SK-N-SH (cell line): Measurements from ENCODE around the gene PCDHGA1. TPM values are rescaled to one million over a fixed set of nuclear protein-coding genes. Genes with fewer than 3 reads are reported as not detected.

Source experiments
- CTCF ChIA-PET: fragments of 300-600, 350-600 bp; formaldehyde crosslinking; extraction: SDS; loops from one replicate; lab custom pipeline; 2021; lab: Yijun Ruan, JAX
- POLR2A ChIA-PET: fragments of 350-600 bp; sonication (Branson Sonifier 250); formaldehyde crosslinking; extraction: SDS; loops from one replicate; lab custom pipeline; 2020; ENCODE audit warnings: antibody characterized with exemption, inconsistent platforms; lab: Yijun Ruan, JAX
- DNase-seq: peaks from one replicate; pipeline ENCODE4 v3.0.0; 2012
- H2AFZ ChIP-seq: fragments of 200-600 bp; sonication (generic); 2 replicates; pipeline ENCODE4 v1.8.1; 2016; ENCODE audit warnings: antibody characterized with exemption, mild to moderate bottlenecking, low read depth
- H3F3A ChIP-seq: fragments of 200-600 bp; sonication (generic); replicated peaks from 2 replicates; pipeline ENCODE3; 2016; ENCODE audit warnings: antibody characterized with exemption, mild to moderate bottlenecking; ENCODE audit not compliant: insufficient read depth
- H3K27ac ChIP-seq, 2 experiments: fragments of 200-500 bp in 1 of 2; fragments of 200-600 bp in 1 of 2; sonication (Bioruptor generic) in 1 of 2; sonication (generic), shearing (Covaris generic) in 1 of 2; 2 replicates each; pipeline versions ENCODE4 v1.5.1 to v1.6.1; 2014 to 2016; ENCODE audit warnings: low read depth in 2 of 2, inconsistent platforms in 1 of 2, low read length in 1 of 2, mild to moderate bottlenecking in 1 of 2, mixed read lengths in 1 of 2
- H3K27me3 ChIP-seq: fragments of 200-600 bp; sonication (generic), shearing (Covaris generic); 2 replicates; pipeline ENCODE4 v1.6.1; 2016; ENCODE audit warnings: mixed run types; ENCODE audit not compliant: insufficient read depth
- H3K36me3 ChIP-seq, 2 experiments: fragments of 200-500 bp in 1 of 2; fragments of 200-600 bp in 1 of 2; sonication (Bioruptor generic) in 1 of 2; sonication (generic) in 1 of 2; replicated peaks in 1 of 2; 2 replicates each; pipeline versions ENCODE3 to v1.5.1; 2014 to 2016; ENCODE audit warnings: low read length in 1 of 2, mild to moderate bottlenecking in 1 of 2; ENCODE audit not compliant: insufficient read depth in 2 of 2, control insufficient read depth in 1 of 2
- H3K4me1 ChIP-seq, 2 experiments: fragments of 200-500 bp in 1 of 2; fragments of 200-600 bp in 1 of 2; sonication (Bioruptor generic) in 1 of 2; sonication (generic), shearing (Covaris generic) in 1 of 2; 2 replicates each; pipeline versions ENCODE4 v1.5.1 to v1.6.1; 2014 to 2016; ENCODE audit warnings: low read depth in 1 of 2, low read length in 1 of 2, mixed run types in 1 of 2; ENCODE audit not compliant: insufficient read depth in 2 of 2, control insufficient read depth in 1 of 2
- H3K4me2 ChIP-seq: fragments of 200-600 bp; sonication (generic), shearing (Covaris generic); 2 replicates; pipeline ENCODE4 v1.6.1; 2017; ENCODE audit warnings: mixed run types
- H3K4me3 ChIP-seq, 2 experiments: fragments of 200-500 bp in 1 of 2; fragments of 200-600 bp in 1 of 2; sonication (Bioruptor generic) in 1 of 2; sonication (generic), shearing (Covaris generic) in 1 of 2; 2 replicates each; pipeline versions ENCODE4 v1.5.1 to v1.8.1; 2014 to 2016; ENCODE audit warnings: low read depth in 2 of 2, inconsistent platforms in 1 of 2, low read length in 1 of 2, mild to moderate bottlenecking in 1 of 2, mixed read lengths in 1 of 2, moderate library complexity in 1 of 2
- H3K79me2 ChIP-seq: fragments of 200-600 bp; sonication (generic); 2 replicates; pipeline ENCODE4 v1.8.1; 2017; ENCODE audit warnings: mild to moderate bottlenecking; ENCODE audit not compliant: insufficient read depth
- H3K9ac ChIP-seq: fragments of 200-600 bp; sonication (generic); 2 replicates; pipeline ENCODE4 v1.6.1; 2017; ENCODE audit warnings: mixed run types
- H3K9me2 ChIP-seq: fragments of 200-600 bp; sonication (generic); 2 replicates; pipeline ENCODE4 v1.6.1; 2017; ENCODE audit warnings: mixed run types
- H3K9me3 ChIP-seq: fragments of 200-600 bp; sonication (generic); 2 replicates; pipeline ENCODE4 v1.6.1; 2017; ENCODE audit warnings: mixed run types, mild to moderate bottlenecking, moderate library complexity
- H4K20me1 ChIP-seq: fragments of 200-600 bp; sonication (generic); 2 replicates; pipeline ENCODE4 v1.6.1; 2017; ENCODE audit warnings: mild to moderate bottlenecking, mixed run types; ENCODE audit not compliant: insufficient read depth
- CTCF ChIP-seq: fragments of 200-600 bp; sonication (generic); IDR thresholded peaks from 2 replicates; pipeline ENCODE4 v1.6.1; 2017; ENCODE audit warnings: antibody characterized with exemption, mild to moderate bottlenecking, moderate library complexity
- ELF1 ChIP-seq: IDR thresholded peaks from 2 replicates; pipeline ENCODE4 v1.4.0; 2012
- EZH2phosphoT487 ChIP-seq: fragments of 200-600 bp; sonication (generic); IDR thresholded peaks from 2 replicates; pipeline ENCODE4 v1.6.1; 2017; ENCODE audit warnings: low read depth, mixed run types, mild to moderate bottlenecking, antibody characterized with exemption, moderate library complexity, borderline replicate concordance
- IRF3 ChIP-seq: fragments of 150-350 bp; IDR thresholded peaks from 2 replicates; pipeline ENCODE4 v1.6.1; 2016; ENCODE audit warnings: mild to moderate bottlenecking, low read depth, low read length
- MEF2A ChIP-seq: IDR thresholded peaks from 2 replicates; pipeline ENCODE4 v1.4.0; 2012; ENCODE audit warnings: low read depth, borderline replicate concordance
- MXI1 ChIP-seq: IDR thresholded peaks from 2 replicates; pipeline ENCODE4 v1.6.1; 2012; ENCODE audit warnings: mild to moderate bottlenecking, low read depth, low read length, improper control_type of control experiment
- NFIC ChIP-seq: IDR thresholded peaks from 2 replicates; pipeline ENCODE4 v1.4.0; 2012; ENCODE audit warnings: borderline replicate concordance
- POLR2AphosphoS5 ChIP-seq: IDR thresholded peaks from 2 replicates; pipeline ENCODE4 v1.6.1; 2012; ENCODE audit warnings: low read depth, low read length
- RAD21 ChIP-seq: IDR thresholded peaks from 2 replicates; pipeline ENCODE4 v1.6.1; 2012; ENCODE audit warnings: mild to moderate bottlenecking, low read length
- RCOR1 ChIP-seq: fragments of 150-350 bp; IDR thresholded peaks from 2 replicates; pipeline ENCODE4 v1.6.1; 2017; ENCODE audit warnings: antibody characterized with exemption, low read length
- RFX5 ChIP-seq: IDR thresholded peaks from 2 replicates; pipeline ENCODE4 v1.6.1; 2012; ENCODE audit warnings: mild to moderate bottlenecking, improper control_type of control experiment, low read length
- RXRA ChIP-seq: IDR thresholded peaks from 2 replicates; pipeline ENCODE4 v1.4.0; 2012; ENCODE audit warnings: low read depth, mild to moderate bottlenecking, borderline replicate concordance
- SIN3A ChIP-seq: IDR thresholded peaks from 2 replicates; pipeline ENCODE4 v1.6.1; 2012; ENCODE audit warnings: low read depth, mild to moderate bottlenecking, low read length, moderate library complexity, borderline replicate concordance
- TAF1 ChIP-seq: IDR thresholded peaks from 2 replicates; pipeline ENCODE4 v1.6.1; 2012; ENCODE audit warnings: low read depth, mild to moderate bottlenecking, low read length, moderate library complexity, borderline replicate concordance
- TCF12 ChIP-seq: IDR thresholded peaks from 2 replicates; pipeline ENCODE4 v1.4.0; 2012
- TEAD4 ChIP-seq: IDR thresholded peaks from 2 replicates; pipeline ENCODE4 v1.4.0; 2012; ENCODE audit warnings: mild to moderate bottlenecking, borderline replicate concordance; ENCODE audit not compliant: insufficient read depth
- YY1 ChIP-seq: IDR thresholded peaks from 2 replicates; pipeline ENCODE4 v1.4.0; 2012; ENCODE audit warnings: low read depth, mild to moderate bottlenecking
- WGBS: methylation state at CpG from one replicate; pipeline ENCODE4 v1.1.6; 2017; ENCODE audit warnings: low lambda C conversion rate; 5-methylcytosine and 5-hydroxymethylcytosine counted together
- polyA plus RNA-seq, 3 experiments: library from polyadenylated mRNA; depleted of rRNA; stranded (reverse); fragments of >200 nt; gene quantifications; 2 replicates each; pipeline ENCODE4 v1.2.3, GENCODE V29; 2012
- TF ChIP-seq, protein P1 (sequence below): IDR thresholded peaks from 2 replicates; pipeline ENCODE4 v1.4.0; 2012; ENCODE audit warnings: low read depth, borderline replicate concordance
- TF ChIP-seq, protein P2 (sequence below): IDR thresholded peaks from 2 replicates; pipeline ENCODE4; 2012

PCDHGA1 gene
- polyA plus RNA-seq, 1 of the 3 experiments (the other 2 are of a cell fraction), result 1.2 TPM

DNA sequence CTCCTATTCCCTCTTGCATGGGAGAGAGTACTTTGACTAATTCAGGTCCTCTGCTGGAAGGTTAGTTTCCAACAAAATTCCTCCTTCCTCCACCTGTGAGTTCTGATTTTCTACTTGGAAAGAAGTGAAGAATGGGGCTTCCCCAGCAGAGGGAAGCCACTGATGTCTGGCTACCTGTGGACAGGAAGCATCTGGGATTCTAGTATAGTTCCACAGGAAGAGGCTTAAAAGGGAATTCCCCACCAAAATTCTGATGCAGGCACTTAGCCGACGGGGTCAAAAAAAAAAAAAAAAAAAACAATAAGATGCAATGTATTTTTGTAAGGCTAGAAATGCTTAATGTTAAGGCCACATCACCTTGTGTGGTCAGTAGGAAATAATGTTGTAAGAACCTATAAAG is 192.0 kb downstream of the PCDHGA1 start:
- peaks cover 41 to 68% of the 10 kb centered on the region in 2 experiments for H3K4me1 ChIP-seq
- TF ChIP-seq MXI1, result no peak
- TF ChIP-seq CTCF, result no peak
- no peak for TF ChIP-seq RAD21
- TF ChIP-seq TEAD4, result no peak
- TF ChIP-seq IRF3, result no peak
- TF ChIP-seq TCF12, result no peak
- TF ChIP-seq RXRA, result no peak
- no peak for TF ChIP-seq YY1
- TF ChIP-seq NFIC, result no peak
- TF ChIP-seq, protein P1, sequence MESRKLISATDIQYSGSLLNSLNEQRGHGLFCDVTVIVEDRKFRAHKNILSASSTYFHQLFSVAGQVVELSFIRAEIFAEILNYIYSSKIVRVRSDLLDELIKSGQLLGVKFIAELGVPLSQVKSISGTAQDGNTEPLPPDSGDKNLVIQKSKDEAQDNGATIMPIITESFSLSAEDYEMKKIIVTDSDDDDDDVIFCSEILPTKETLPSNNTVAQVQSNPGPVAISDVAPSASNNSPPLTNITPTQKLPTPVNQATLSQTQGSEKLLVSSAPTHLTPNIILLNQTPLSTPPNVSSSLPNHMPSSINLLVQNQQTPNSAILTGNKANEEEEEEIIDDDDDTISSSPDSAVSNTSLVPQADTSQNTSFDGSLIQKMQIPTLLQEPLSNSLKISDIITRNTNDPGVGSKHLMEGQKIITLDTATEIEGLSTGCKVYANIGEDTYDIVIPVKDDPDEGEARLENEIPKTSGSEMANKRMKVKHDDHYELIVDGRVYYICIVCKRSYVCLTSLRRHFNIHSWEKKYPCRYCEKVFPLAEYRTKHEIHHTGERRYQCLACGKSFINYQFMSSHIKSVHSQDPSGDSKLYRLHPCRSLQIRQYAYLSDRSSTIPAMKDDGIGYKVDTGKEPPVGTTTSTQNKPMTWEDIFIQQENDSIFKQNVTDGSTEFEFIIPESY, result no peak
- no peak for TF ChIP-seq SIN3A
- no peak for TF ChIP-seq RFX5
- no peak for TF ChIP-seq ELF1
- no peak for TF ChIP-seq TAF1
- no peak for TF ChIP-seq RCOR1
- TF ChIP-seq EZH2phosphoT487, result no peak
- no peak for TF ChIP-seq MEF2A
- TF ChIP-seq, protein P2, sequence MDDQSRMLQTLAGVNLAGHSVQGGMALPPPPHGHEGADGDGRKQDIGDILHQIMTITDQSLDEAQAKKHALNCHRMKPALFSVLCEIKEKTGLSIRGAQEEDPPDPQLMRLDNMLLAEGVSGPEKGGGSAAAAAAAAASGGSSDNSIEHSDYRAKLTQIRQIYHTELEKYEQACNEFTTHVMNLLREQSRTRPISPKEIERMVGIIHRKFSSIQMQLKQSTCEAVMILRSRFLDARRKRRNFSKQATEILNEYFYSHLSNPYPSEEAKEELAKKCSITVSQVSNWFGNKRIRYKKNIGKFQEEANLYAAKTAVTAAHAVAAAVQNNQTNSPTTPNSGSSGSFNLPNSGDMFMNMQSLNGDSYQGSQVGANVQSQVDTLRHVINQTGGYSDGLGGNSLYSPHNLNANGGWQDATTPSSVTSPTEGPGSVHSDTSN, result no peak
- no peak for TF ChIP-seq POLR2AphosphoS5
- TF ChIP-seq, all 33 proteins: peak for 0
- peak overlapping the region; percentile 73; the same call in 1 of the 2 replicates for H3K4me2 ChIP-seq
- H3K27ac ChIP-seq, result peak overlapping the region; percentile 75 to 99
- H3K9me3 ChIP-seq, result no peaks in the 10 kb centered on the region
- POLR2A ChIA-PET, result no interaction called here
- WGBS, result 43% methylated on average over 2 of the region's 2 CpGs
- no peak overlapping the region for H3K4me3 ChIP-seq
- no peak for DNase-seq
- H3K36me3 ChIP-seq, result peaks cover 24 to 33% of the 10 kb centered on the region in 2 experiments
- CTCF ChIA-PET, result interaction anchor here (2.3 to 13.1 kb wide), 6 partner anchors 8 to 105 kb away, joined by 11 to 191 read pairs (median 66); partner anchors contain the start of genes PCDHGB7 and PCDHGC3
- no peaks in the 10 kb centered on the region for H4K20me1 ChIP-seq
- H3K9ac ChIP-seq, result peak overlapping the region; percentile 72; the same call in 1 of the 2 replicates
- H3F3A ChIP-seq, result peaks cover 58% of the 10 kb centered on the region
- H3K9me2 ChIP-seq, result no peaks in the 10 kb centered on the region
- peaks cover 22% of the 10 kb centered on the region for H3K79me2 ChIP-seq
- no peak overlapping the region for H2AFZ ChIP-seq
- no peaks in the 10 kb centered on the region for H3K27me3 ChIP-seq
